ENCODE data around the gene FOXP2.
"Not testable (repeated sequence)": the region's sequence is repeated elsewhere in the genome, so short reads cannot be mapped to it uniquely, and the experiment has no call there.

The FOXP2 gene

GRCh38 chr7:114598946-114599345 is 184.3 kb downstream of the FOXP2 start:
- no peak for DNase-seq

GRCh38 chr7:114606100-114606499 is 191.5 kb downstream of the FOXP2 start:
- no peak for DNase-seq

- not testable (repeated sequence) for DNase-seq
Measured at GRCh38 chr7:114608822-114609221, 194.2 kb downstream of the FOXP2 start.

GRCh38 chr7:114620208-114620607 is 205.6 kb downstream of the FOXP2 start:
- no peak for DNase-seq

- DNase-seq, result no peak
Measured at GRCh38 chr7:114622221-114622620, 207.6 kb downstream of the FOXP2 start.

GRCh38 chr7:114623146-114623545 is 208.5 kb downstream of the FOXP2 start:
- no peak for DNase-seq

GRCh38 chr7:114627231-114627630 is 212.6 kb downstream of the FOXP2 start:
- DNase-seq, result no peak

- DNase-seq, result no peak
Measured at GRCh38 chr7:114628362-114628761, 213.7 kb downstream of the FOXP2 start.

- no peak for DNase-seq
Measured at GRCh38 chr7:114629762-114630161, 215.1 kb downstream of the FOXP2 start.

- DNase-seq, result no peak
Measured at GRCh38 chr7:114630201-114630990, 215.8 kb downstream of the FOXP2 start.

- no peak for DNase-seq
Measured at GRCh38 chr7:114631249-114631822, 216.7 kb downstream of the FOXP2 start.

- DNase-seq, result no peak
Measured at GRCh38 chr7:114639451-114639850, 224.8 kb downstream of the FOXP2 start.

GRCh38 chr7:114644455-114644854 is 229.8 kb downstream of the FOXP2 start:
- no peak for DNase-seq

- DNase-seq, result no peak
Measured at GRCh38 chr7:114645451-114645850, 230.8 kb downstream of the FOXP2 start.

GRCh38 chr7:114647518-114647917 is 232.9 kb downstream of the FOXP2 start:
- DNase-seq, result no peak

- DNase-seq, result no peak
Measured at GRCh38 chr7:114648117-114648516, 233.5 kb downstream of the FOXP2 start.

- DNase-seq, result no peak
Measured at GRCh38 chr7:114648680-114649079, 234.1 kb downstream of the FOXP2 start.

GRCh38 chr7:114649689-114650088 is 235.1 kb downstream of the FOXP2 start:
- DNase-seq, result no peak

GRCh38 chr7:114650491-114650890 is 235.9 kb downstream of the FOXP2 start:
- no peak for DNase-seq

- no peak for DNase-seq
Measured at GRCh38 chr7:114652041-114652440, 237.4 kb downstream of the FOXP2 start.

GRCh38 chr7:114653364-114654088 is 238.9 kb downstream of the FOXP2 start:
- DNase-seq, result no peak

GRCh38 chr7:114656466-114656865 is 241.9 kb downstream of the FOXP2 start:
- no peak for DNase-seq

GRCh38 chr7:114657279-114657678 is 242.7 kb downstream of the FOXP2 start:
- no peak for DNase-seq

- no peak for DNase-seq
Measured at GRCh38 chr7:114658216-114658615, 243.6 kb downstream of the FOXP2 start.
